Esophagus squamous epithelium (tissue), 5 donors: ENCODE results near the gene WSCD2. TPM values are rescaled to one million over a fixed set of nuclear protein-coding genes. Genes with fewer than 3 reads are reported as not detected.

ENCODE experiments used
- DNase-seq: peaks from one replicate; lab custom pipeline; 2025; lab: John Stamatoyannopoulos, UW
- H3K27ac ChIP-seq, 4 donors: fragments of 200-600 bp; sonication (generic); one replicate each; pipeline ENCODE4 v1.5.1; 2016 to 2019; ENCODE audit warnings: mild to moderate bottlenecking in 1 of 4
- H3K27me3 ChIP-seq, 4 donors: fragments of 200-600 bp; sonication (generic); 1 replicate in 3 of 4; 2 replicates in 1 of 4; pipeline versions ENCODE4 v1.5.1 to v1.6.0; 2017 to 2021; ENCODE audit warnings: antibody characterized with exemption in 1 of 4
- H3K36me3 ChIP-seq, 3 donors: fragments of 200-600 bp; sonication (generic); one replicate each; pipeline ENCODE4 v1.5.1; 2016 to 2019
- H3K4me1 ChIP-seq, 3 donors: fragments of 200-600 bp; sonication (generic); one replicate each; pipeline ENCODE4 v1.5.1; 2017 to 2019
- H3K4me3 ChIP-seq, 4 donors: fragments of 200-600 bp; sonication (generic); 1 replicate in 3 of 4; 2 replicates in 1 of 4; pipeline ENCODE4 v1.5.1; 2016 to 2019; ENCODE audit warnings: mild to moderate bottlenecking in 2 of 4, moderate library complexity in 1 of 4
- H3K9me3 ChIP-seq, 3 donors: fragments of 200-600 bp; sonication (generic); one replicate each; pipeline ENCODE4 v1.5.1; 2016 to 2019
- POLR2A ChIP-seq, 4 donors: fragments of 450-650 bp; IDR thresholded peaks; one replicate each; pipeline ENCODE4 v1.6.1; 2017; ENCODE audit warnings: antibody characterized with exemption in 4 of 4, mild to moderate bottlenecking in 4 of 4, moderate library complexity in 3 of 4
- WGBS, 2 donors: methylation state at CpG; one replicate each; pipeline ENCODE4 v1.1.5; 2018; 5-methylcytosine and 5-hydroxymethylcytosine counted together
- intact Hi-C: fragments of 100-400 bp; cut with DNase I; formaldehyde crosslinking; loops from one replicate; pipeline ENCODE4 v1.15.0; 2022
- total RNA-seq, 4 donors: library from RNA; depleted of rRNA; stranded (reverse); fragments of >200 nt; gene quantifications; one replicate each; pipeline ENCODE4 v1.1.0, GENCODE V29; 2016
- TF ChIP-seq, protein P1 (sequence below), 6 experiments: fragments of 450-650 bp in 4 of 6; fragments of 200-600 bp in 2 of 6; sonication (generic) in 2 of 6; IDR thresholded peaks; one replicate each; pipeline ENCODE4 v1.5.1; 2016 to 2019; ENCODE audit warnings: antibody characterized with exemption in 6 of 6, mild to moderate bottlenecking in 4 of 6, moderate library complexity in 4 of 6
- donor health status: DM: yes; HTN: yes; CAD: no.

WSCD2 gene
- total RNA-seq, 4 donors from 2014 or later = 0.62 to 3.6 (median 3.3) TPM; not detected in 1

DNA sequence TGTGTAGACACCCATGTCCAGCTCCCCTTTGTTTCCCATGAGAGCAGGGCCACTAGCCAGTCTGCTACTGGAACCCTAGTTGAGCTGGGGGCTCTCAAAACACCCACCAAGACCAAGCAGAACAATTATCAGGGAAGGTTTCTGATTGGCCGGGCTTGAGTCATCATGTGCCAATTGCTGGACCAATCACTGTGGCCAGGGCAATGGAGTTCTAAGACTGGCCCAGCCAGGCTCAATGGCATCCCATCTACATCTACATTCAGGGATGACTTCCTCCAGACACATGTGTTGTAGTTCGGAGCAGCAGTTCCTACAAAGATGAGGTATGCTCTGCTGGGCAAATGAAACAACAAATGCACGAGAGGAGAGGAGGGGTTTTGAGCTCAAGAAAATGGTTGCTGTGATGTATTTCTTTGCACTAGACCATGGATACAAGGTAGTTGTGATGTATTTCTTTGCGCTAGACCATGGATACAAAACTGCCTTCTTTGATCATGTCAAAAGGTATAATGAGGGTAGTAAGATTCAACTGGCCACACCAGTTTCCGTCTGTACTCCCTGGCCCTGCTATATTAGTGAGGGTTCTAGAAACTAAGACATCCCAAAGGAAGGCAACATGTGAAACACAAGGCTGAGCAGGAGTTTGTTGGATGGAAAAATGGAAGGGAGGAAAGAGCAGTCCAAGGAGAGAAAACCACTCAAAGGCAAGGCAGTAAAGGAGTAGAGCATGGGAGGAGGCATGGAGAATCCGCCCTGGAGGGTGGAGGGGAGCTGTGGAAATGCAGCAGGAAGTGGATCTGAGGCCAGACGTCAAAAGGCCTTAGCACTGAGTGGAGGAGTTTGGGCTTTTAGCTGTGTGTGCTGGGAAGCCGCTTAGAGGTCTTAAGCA, 8.9 kb upstream of the WSCD2 start:
- Histone ChIP-seq H3K4me1 (peaks cover 0 to 41% (median 11%) of the 10 kb centered on the region in 3 donors), H3K36me3 (no peaks in the 10 kb centered on the region), H3K9me3 (no peaks in the 10 kb centered on the region), H3K27me3 (no peaks in the 10 kb centered on the region), H3K27ac (no peak overlapping the region), H3K4me3 (no peak overlapping the region)
- WGBS, 2 donors = 81 to 86% methylated on average over 7 to 8 of the region's 8 CpGs
- DNase-seq = no peak
- no peak for TF ChIP-seq POLR2A (IDR thresholded peaks at IDR 0.05)
- TF ChIP-seq, protein P1, sequence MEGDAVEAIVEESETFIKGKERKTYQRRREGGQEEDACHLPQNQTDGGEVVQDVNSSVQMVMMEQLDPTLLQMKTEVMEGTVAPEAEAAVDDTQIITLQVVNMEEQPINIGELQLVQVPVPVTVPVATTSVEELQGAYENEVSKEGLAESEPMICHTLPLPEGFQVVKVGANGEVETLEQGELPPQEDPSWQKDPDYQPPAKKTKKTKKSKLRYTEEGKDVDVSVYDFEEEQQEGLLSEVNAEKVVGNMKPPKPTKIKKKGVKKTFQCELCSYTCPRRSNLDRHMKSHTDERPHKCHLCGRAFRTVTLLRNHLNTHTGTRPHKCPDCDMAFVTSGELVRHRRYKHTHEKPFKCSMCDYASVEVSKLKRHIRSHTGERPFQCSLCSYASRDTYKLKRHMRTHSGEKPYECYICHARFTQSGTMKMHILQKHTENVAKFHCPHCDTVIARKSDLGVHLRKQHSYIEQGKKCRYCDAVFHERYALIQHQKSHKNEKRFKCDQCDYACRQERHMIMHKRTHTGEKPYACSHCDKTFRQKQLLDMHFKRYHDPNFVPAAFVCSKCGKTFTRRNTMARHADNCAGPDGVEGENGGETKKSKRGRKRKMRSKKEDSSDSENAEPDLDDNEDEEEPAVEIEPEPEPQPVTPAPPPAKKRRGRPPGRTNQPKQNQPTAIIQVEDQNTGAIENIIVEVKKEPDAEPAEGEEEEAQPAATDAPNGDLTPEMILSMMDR (IDR thresholded peaks at IDR 0.05) = no peak
- intact Hi-C loops = no loop called here

DNA sequence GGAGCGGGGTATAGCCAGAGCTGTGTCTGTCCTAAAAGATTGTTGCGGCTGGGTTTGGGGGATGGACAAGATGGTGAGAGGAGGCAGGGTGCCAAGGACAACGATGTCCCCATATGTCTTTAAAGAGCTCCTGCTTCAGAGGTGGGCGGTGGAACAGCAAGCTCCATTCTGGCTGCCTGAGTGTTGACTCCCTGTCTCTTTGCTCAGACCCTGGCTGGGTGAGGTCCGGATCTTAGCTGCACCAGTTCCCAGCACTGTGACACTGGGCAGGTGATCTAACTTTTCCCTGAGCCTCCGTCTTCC, 8.3 kb upstream of the WSCD2 start:
- no peak for DNase-seq
- H3K9me3 ChIP-seq = no peaks in the 10 kb centered on the region
- no peak overlapping the region for H3K4me3 ChIP-seq
- intact Hi-C loops = no loop called here
- 70 to 87% methylated on average over 5 to 6 of the region's 6 CpGs for WGBS, 2 donors
- H3K27ac ChIP-seq = no peak overlapping the region
- H3K36me3 ChIP-seq = no peaks in the 10 kb centered on the region
- TF ChIP-seq POLR2A (IDR thresholded peaks at IDR 0.05) = no peak
- TF ChIP-seq, protein P1 (IDR thresholded peaks at IDR 0.05) = no peak
- H3K27me3 ChIP-seq = peaks cover 0 to under 1% (median 0%) of the 10 kb centered on the region in 4 donors
- H3K4me1 ChIP-seq = peaks cover 0 to 35% (median 6%) of the 10 kb centered on the region in 3 donors

DNA sequence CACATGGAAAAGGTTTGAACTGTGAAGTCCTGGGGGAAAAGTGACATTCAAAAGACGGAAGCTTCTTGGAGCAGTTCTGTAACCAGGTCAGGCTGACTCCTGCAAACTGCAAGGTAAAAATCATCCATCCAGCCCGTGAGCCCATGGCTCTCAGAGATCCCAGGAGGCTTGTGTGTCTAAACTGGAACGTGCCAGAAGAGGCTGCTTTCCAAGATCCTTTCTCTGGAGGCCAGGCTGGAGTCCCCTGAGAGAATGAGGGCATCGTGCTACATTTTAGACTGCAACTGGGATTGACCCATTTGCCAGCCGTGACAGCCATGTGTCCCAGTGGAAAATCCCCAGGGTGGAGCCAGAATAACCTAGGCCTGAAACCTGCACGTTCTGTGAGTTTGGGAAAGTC, 7.8 kb upstream of the WSCD2 start:
- 69 to 72% methylated on average over 4 to 5 of the region's 6 CpGs for WGBS, 2 donors
- Histone ChIP-seq H3K27ac (no peak overlapping the region), H3K36me3 (no peaks in the 10 kb centered on the region), H3K4me1 (peaks cover 0 to 30% (median 6%) of the 10 kb centered on the region in 3 donors), H3K4me3 (no peak overlapping the region), H3K9me3 (no peaks in the 10 kb centered on the region), H3K27me3 (peaks cover 0 to 6% (median 0%) of the 10 kb centered on the region in 4 donors)
- no peak for DNase-seq
- intact Hi-C loops = no loop called here
- TF ChIP-seq, protein P1 (IDR thresholded peaks at IDR 0.05) = no peak
- no peak for TF ChIP-seq POLR2A (IDR thresholded peaks at IDR 0.05)

DNA sequence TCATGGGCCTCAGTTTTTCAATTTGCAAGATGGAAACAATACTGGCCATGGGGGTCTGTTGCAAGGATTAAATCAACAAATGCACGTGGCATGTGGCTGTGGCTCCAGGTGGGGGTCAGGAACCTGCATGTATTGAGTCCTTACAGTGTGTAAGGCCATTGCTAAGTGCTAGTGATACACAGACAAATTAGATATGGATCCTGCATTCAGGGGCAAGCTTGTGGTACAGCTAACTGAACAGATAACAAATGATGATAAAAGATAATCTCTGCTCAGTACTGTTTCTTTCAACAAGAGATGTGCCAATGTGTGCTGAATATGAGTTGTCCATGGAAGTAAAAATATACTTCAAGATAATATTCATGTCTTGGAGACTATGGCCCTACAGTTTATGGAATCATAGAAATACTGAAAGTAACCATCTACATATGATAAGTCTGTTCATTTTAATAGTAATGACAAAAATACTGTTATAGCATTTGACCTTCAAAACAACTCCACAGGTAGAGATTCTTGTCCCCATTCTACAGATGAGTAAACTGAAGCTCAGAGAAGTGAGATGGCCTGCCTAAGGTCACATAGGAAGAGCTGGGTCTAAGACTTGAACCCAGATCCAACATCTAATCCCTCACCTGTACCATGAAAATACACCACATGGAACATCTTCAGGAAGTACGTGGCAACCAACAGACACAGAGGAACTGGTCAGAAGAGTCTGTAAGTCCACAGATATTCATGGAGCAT, 7.2 kb upstream of the WSCD2 start:
- H3K9me3 ChIP-seq = no peaks in the 10 kb centered on the region
- no peak for TF ChIP-seq POLR2A (IDR thresholded peaks at IDR 0.05)
- TF ChIP-seq, protein P1 (IDR thresholded peaks at IDR 0.05) = no peak
- H3K36me3 ChIP-seq = no peaks in the 10 kb centered on the region
- H3K4me3 ChIP-seq = no peak overlapping the region
- intact Hi-C loops = no loop called here
- WGBS, 2 donors = 91 to 93% methylated on average over 2 of the region's 2 CpGs
- no peak overlapping the region for H3K27ac ChIP-seq
- H3K4me1 ChIP-seq = peaks cover 0 to 24% (median 6%) of the 10 kb centered on the region in 3 donors
- H3K27me3 ChIP-seq = peaks cover 0 to 11% (median 0%) of the 10 kb centered on the region in 4 donors
- no peak for DNase-seq

DNA sequence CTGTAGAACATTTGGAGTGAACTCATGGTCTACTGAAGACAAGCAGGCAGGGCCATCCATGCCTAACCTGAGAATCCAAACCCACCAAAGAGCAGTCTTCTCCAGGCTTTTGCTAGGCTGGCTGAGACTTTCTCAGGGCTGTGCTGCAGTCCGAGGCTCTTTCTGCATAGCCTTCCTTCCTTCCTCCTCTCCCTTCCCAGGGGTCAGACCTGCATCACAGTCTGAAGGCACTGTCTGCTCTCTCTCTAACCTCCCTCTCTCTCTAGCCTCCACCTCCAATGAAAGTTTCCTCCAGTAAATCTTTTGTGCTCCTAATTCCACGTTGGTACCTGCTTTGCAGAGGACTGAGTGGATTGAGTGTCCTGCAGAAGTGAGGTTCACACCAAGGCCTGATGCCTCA, 6.4 kb upstream of the WSCD2 start:
- no peak for TF ChIP-seq POLR2A (IDR thresholded peaks at IDR 0.05)
- TF ChIP-seq, protein P1 (IDR thresholded peaks at IDR 0.05) = no peak
- H3K4me1 ChIP-seq = peaks cover 0 to 16% (median 6%) of the 10 kb centered on the region in 3 donors
- 61 to 82% methylated on average over 1 to 2 of the region's 2 CpGs for WGBS, 2 donors
- H3K27ac ChIP-seq = no peak overlapping the region
- no peaks in the 10 kb centered on the region for H3K9me3 ChIP-seq
- no peaks in the 10 kb centered on the region for H3K36me3 ChIP-seq
- no peak overlapping the region for H3K4me3 ChIP-seq
- peaks cover 0 to 19% (median 0%) of the 10 kb centered on the region in 4 donors for H3K27me3 ChIP-seq
- intact Hi-C loops = no loop called here
- DNase-seq = no peak
